ENCODE data around the gene RNF115. TPM values are rescaled to one million over a fixed set of nuclear protein-coding genes. Genes with fewer than 3 reads are reported as not detected.

Gene RNF115
- total and polyA plus RNA-seq, 2 of the 8 experiments (the other 6 are each of a cell fraction or from before 2014, with no cell fraction given) = 4.7 to 10.8 TPM

DNA sequence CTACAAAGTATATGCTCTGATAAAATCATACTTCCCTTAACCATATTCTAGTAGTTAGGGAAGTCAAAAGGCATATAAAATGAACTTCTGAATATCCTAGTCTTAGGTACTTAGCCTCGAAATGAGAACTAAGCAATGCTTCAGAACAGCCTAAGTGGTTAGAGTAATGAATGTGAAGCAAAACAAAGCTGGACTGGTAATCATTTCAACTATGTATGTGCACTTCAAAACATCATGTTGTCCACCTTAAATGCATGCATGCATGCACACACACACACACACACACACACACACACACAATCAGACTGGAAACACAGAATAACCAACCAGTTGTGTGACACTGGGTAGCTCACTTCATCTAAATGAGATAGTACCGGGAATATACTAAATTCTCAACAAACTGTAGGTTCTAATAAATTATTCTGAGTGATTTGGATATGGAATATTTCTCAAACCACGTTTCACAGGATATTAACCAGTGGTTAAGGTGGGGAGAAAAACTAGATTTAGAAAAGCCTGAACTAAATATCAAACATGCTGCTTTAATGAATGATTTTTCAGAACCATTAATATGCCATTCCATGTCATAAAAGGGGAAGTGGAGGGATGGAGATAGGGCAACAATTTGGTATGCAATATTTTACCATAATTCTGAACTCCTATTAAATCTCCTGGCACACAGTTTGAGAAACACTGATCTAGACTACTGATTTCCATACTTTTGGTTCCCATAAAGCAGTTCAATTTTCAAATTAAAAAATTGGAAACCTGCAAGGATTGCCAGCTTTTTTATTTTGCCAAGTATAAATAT lies 19.5 kb downstream of the RNF115 start:
- H3K18ac ChIP-seq (ENCODE audit: extremely low read depth, low read length) = no peak overlapping the region
- 93% methylated on average over 3 of the region's 3 CpGs; no CpG with 5 or more reads in 1 of the 2 experiments for WGBS, 2 experiments (ENCODE audit: extremely low coverage in 1 of 2, insufficient coverage in 1 of 2, insufficient read length in 1 of 2, insufficient replicate concordance in 2 of 2, low coverage in 1 of 2, low lambda C conversion rate in 2 of 2, missing lambda C conversion rate in 1 of 2)

More for the DNA sequence above, 19.5 kb downstream of the RNF115 start:
- no peak overlapping the region for H3K23ac ChIP-seq (ENCODE audit: insufficient read length)
- ChIA-PET POLR2A (ENCODE audit: partially characterized antibody) (no interaction called here), CTCF (ENCODE audit: partially characterized antibody) (no interaction called here)
- H2BK15ac ChIP-seq (ENCODE audit: low read length) = no peak overlapping the region
- H2BK5ac ChIP-seq (ENCODE audit: low read depth, low read length) = no peak overlapping the region
- H4K91ac ChIP-seq (replicated peaks; ENCODE audit: insufficient read length, low read length) = no peak overlapping the region
- H3K36me3 ChIP-seq (ENCODE audit: control insufficient read depth in 2 of 4, insufficient read depth in 4 of 4, low read length in 3 of 4) = no peaks in the 10 kb centered on the region
- no peaks in the 10 kb centered on the region for H3K27me3 ChIP-seq (replicated peaks in 1 of 4; ENCODE audit: control insufficient read depth in 3 of 4, extremely low read depth in 1 of 4, insufficient read depth in 3 of 4, low read length in 3 of 4)
- DNase-seq (ENCODE audit: low read depth in 1 of 2, low spot score in 2 of 2) (no peak), FAIRE-seq (no peak)
- H2BK20ac ChIP-seq (ENCODE audit: low read length) = no peak overlapping the region
- H3K56ac ChIP-seq (replicated peaks; ENCODE audit: insufficient read length, low read depth, low read length) = no peak overlapping the region
- no peak overlapping the region for H3K4me3 ChIP-seq (ENCODE audit: extremely low read depth in 1 of 4, insufficient read depth in 2 of 4, low read depth in 3 of 4, low read length in 4 of 4)
- H3K79me1 ChIP-seq (ENCODE audit: low read depth, low read length) = peaks cover 5% of the 10 kb centered on the region; the same call in 1 of the 2 replicates
- peaks cover 0 to 2% of the 10 kb centered on the region in 2 experiments for H4K20me1 ChIP-seq (replicated peaks in 1 of 2; ENCODE audit: control insufficient read depth in 1 of 2, insufficient read depth in 2 of 2, low read length in 2 of 2)
- no peak overlapping the region for H2BK120ac ChIP-seq (replicated peaks; ENCODE audit: low read depth, low read length)
- H3K27ac ChIP-seq (ENCODE audit: low read depth, low read length) = no peak overlapping the region
- no peaks in the 10 kb centered on the region for H3K23me2 ChIP-seq (ENCODE audit: low read depth, low read length)
- no peak overlapping the region for H3K4me2 ChIP-seq (ENCODE audit: insufficient read depth in 1 of 2, low read depth in 2 of 2, low read length in 2 of 2)
- H3K79me2 ChIP-seq (ENCODE audit: control insufficient read depth in 1 of 2, insufficient read depth in 2 of 2, low read length in 2 of 2) = peaks cover 0 to 26% of the 10 kb centered on the region in 2 experiments; a peak in 2 of 4 replicates
- no peak overlapping the region for H3K14ac ChIP-seq (ENCODE audit: insufficient read length)
- no peak overlapping the region for H4K8ac ChIP-seq (ENCODE audit: extremely low read depth, insufficient read depth, low read length)
- no peak overlapping the region for H2AK5ac ChIP-seq (ENCODE audit: low read depth, low read length)
- TF ChIP-seq POLR2AphosphoS5 (IDR thresholded peaks at IDR 0.05; ENCODE audit: low read depth, low read length) (no peak), SRF (IDR thresholded peaks at IDR 0.05; ENCODE audit: low read depth, low read length) (no peak), TCF12 (IDR thresholded peaks at IDR 0.05; ENCODE audit: low read depth, low read length) (no peak), SAP30 (IDR thresholded peaks at IDR 0.05; ENCODE audit: insufficient read depth, insufficient replicate concordance, low read length) (no peak), BRCA1 (IDR thresholded peaks at IDR 0.05; ENCODE audit: low read depth, low read length) (no peak), KDM4A (IDR thresholded peaks at IDR 0.05; ENCODE audit: low read depth, low read length, severe bottlenecking) (no peak), CHD1 (IDR thresholded peaks at IDR 0.05; ENCODE audit: low read depth, low read length) (no peak), TBP (IDR thresholded peaks at IDR 0.05; ENCODE audit: low read depth, low read length) (no peak), CBX5 (IDR thresholded peaks at IDR 0.05; ENCODE audit: low read depth, low read length) (no peak), EZH2 (IDR thresholded peaks at IDR 0.05; ENCODE audit: low read depth, low read length, severe bottlenecking) (no peak)
- TF ChIP-seq, protein P1, sequence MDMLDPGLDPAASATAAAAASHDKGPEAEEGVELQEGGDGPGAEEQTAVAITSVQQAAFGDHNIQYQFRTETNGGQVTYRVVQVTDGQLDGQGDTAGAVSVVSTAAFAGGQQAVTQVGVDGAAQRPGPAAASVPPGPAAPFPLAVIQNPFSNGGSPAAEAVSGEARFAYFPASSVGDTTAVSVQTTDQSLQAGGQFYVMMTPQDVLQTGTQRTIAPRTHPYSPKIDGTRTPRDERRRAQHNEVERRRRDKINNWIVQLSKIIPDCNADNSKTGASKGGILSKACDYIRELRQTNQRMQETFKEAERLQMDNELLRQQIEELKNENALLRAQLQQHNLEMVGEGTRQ (IDR thresholded peaks at IDR 0.05; ENCODE audit: low read length) = no peak
- H2AFZ ChIP-seq (ENCODE audit: low read length) = no peak overlapping the region
- H3K9me3 ChIP-seq (ENCODE audit: insufficient read depth in 2 of 2, low read depth in 1 of 2, low read length in 1 of 2) = no peaks in the 10 kb centered on the region
- no peak overlapping the region for H3K4ac ChIP-seq (replicated peaks; ENCODE audit: insufficient read length, low read depth, low read length)
- no peak overlapping the region for H3K9ac ChIP-seq (replicated peaks in 1 of 4; ENCODE audit: extremely low read depth in 1 of 4, low read depth in 3 of 4, low read length in 3 of 4)
- H3K4me1 ChIP-seq (replicated peaks in 1 of 4; ENCODE audit: control insufficient read depth in 3 of 4, insufficient read depth in 4 of 4, low read length in 3 of 4) = peaks cover 0 to 9% (median 1%) of the 10 kb centered on the region in 4 experiments; a peak in 5 of 7 replicates
- H2BK12ac ChIP-seq (ENCODE audit: low read depth, low read length) = no peak overlapping the region
- H4K5ac ChIP-seq (ENCODE audit: insufficient read length, low read depth, low read length) = no peak overlapping the region

Data from H1 (cell line).